HepG2 (cell line): ENCODE measurements around the gene KRTCAP3. TPM values are rescaled to one million over a fixed set of nuclear protein-coding genes. Genes with fewer than 3 reads are reported as not detected.

ENCODE experiments used
- ATAC-seq: fragments of 200-7000 bp; cut with Tn5 transposase; 3 replicates; pipeline ENCODE4 v1.9.1; 2020; ENCODE audit warnings: mild to moderate bottlenecking, moderate library complexity
- BruUV-seq: library from RNA; stranded (reverse); fragments of 400-500 nt; replicated peaks from 2 replicates; lab custom pipeline; 2021; lab: Mats Ljungman, UMichigan
- CTCF ChIA-PET: fragments of 300-600 bp; formaldehyde crosslinking; extraction: SDS; loops from one replicate; lab custom pipeline; 2021; ENCODE audit warnings: low total read pairs, inconsistent platforms, low intra/inter-chr PET ratio; lab: Yijun Ruan, JAX
- POLR2A ChIA-PET: fragments of 350-600 bp; sonication (Branson Sonifier 250); formaldehyde crosslinking; loops from one replicate; lab custom pipeline; 2020; ENCODE audit warnings: antibody characterized with exemption, inconsistent platforms; lab: Yijun Ruan, JAX
- DNase-seq: peaks from one replicate; pipeline ENCODE4 v3.0.0-alpha.2; 2015; ENCODE audit warnings: low spot score
- FAIRE-seq: peaks from 3 replicates; lab custom pipeline; 2011; peaks lifted over from hg19 to GRCh38; lab: Jason Lieb, UNC
- H2AFZ ChIP-seq: one replicate; pipeline ENCODE4 v1.6.1; 2011; ENCODE audit warnings: low read length, inconsistent platforms
- H3K27ac ChIP-seq: fragments of 300-600 bp; 3 replicates; pipeline ENCODE4 v1.8.0; 2011; ENCODE audit warnings: mixed run types, mild to moderate bottlenecking, mixed read lengths, low read length, inconsistent platforms; ENCODE audit not compliant: insufficient read depth; ENCODE audit errors: extremely low read length
- H3K27me3 ChIP-seq, 2 experiments: fragments of 200-600 bp in 1 of 2; 2 replicates in 1 of 2; 3 replicates in 1 of 2; pipeline versions ENCODE4 v1.6.0 to v1.8.0; 2011; ENCODE audit warnings: low read length in 2 of 2, mild to moderate bottlenecking in 2 of 2, moderate library complexity in 2 of 2, inconsistent platforms in 1 of 2; ENCODE audit not compliant: insufficient read depth in 2 of 2, control insufficient read depth in 1 of 2
- H3K36me3 ChIP-seq, 2 experiments: fragments of 200-600 bp in 1 of 2; replicated peaks in 1 of 2; 2 replicates in 1 of 2; 3 replicates in 1 of 2; pipeline versions ENCODE4 v1.5.1 to v1.8.0; 2011; ENCODE audit warnings: low read length in 2 of 2, inconsistent platforms in 1 of 2; ENCODE audit not compliant: insufficient read depth in 2 of 2, control insufficient read depth in 1 of 2
- H3K4me1 ChIP-seq: 2 replicates; pipeline ENCODE4 v1.5.1; 2012; ENCODE audit warnings: low read length, inconsistent platforms; ENCODE audit not compliant: insufficient read depth
- H3K4me2 ChIP-seq: 2 replicates; pipeline ENCODE4 v1.6.0; 2011; ENCODE audit warnings: low read depth, low read length, inconsistent platforms
- H3K4me3 ChIP-seq, 3 experiments: fragments of 200-600 bp in 1 of 3; sonication (generic), shearing (Covaris generic) in 1 of 3; replicated peaks in 1 of 3; 2 replicates each; pipeline ENCODE4 v1.5.1; 2011 to 2016; ENCODE audit warnings: low read length in 3 of 3, inconsistent platforms in 2 of 3, low read depth in 2 of 3, mild to moderate bottlenecking in 2 of 3, control low read depth in 1 of 3, mixed read lengths in 1 of 3; ENCODE audit not compliant: insufficient read depth in 1 of 3
- H3K79me2 ChIP-seq: one replicate; pipeline ENCODE4 v1.6.1; 2011; ENCODE audit warnings: low read length, inconsistent platforms; ENCODE audit not compliant: insufficient read depth
- H3K9ac ChIP-seq: 2 replicates; pipeline ENCODE4 v1.6.0; 2011; ENCODE audit warnings: mild to moderate bottlenecking, low read depth, low read length, inconsistent platforms; ENCODE audit not compliant: insufficient read depth
- H3K9me3 ChIP-seq: 2 replicates; pipeline ENCODE4 v1.5.1; 2012; ENCODE audit warnings: mild to moderate bottlenecking, low read length
- H4K20me1 ChIP-seq: 2 replicates; pipeline ENCODE4 v1.6.0; 2011; ENCODE audit warnings: inconsistent platforms, mild to moderate bottlenecking, low read length, moderate library complexity; ENCODE audit not compliant: insufficient read depth
- HNRNPL ChIP-seq: fragments of 200-400 bp; formaldehyde crosslinking; IDR thresholded peaks from 2 replicates; pipeline ENCODE4 v1.6.1; 2017; ENCODE audit warnings: mild to moderate bottlenecking, low read depth, low read length
- KAT7 ChIP-seq: IDR thresholded peaks from 2 replicates; pipeline ENCODE4 v1.6.1; 2018; ENCODE audit warnings: borderline replicate concordance, missing compliant biosample characterization
- SALL1 ChIP-seq: sonication (generic); formaldehyde crosslinking; IDR thresholded peaks from 2 replicates; pipeline ENCODE4 v1.8.0; 2022; ENCODE audit warnings: mild to moderate bottlenecking, missing genetic modification reagents
- ZBTB2 ChIP-seq: sonication (generic); formaldehyde crosslinking; IDR thresholded peaks from 2 replicates; pipeline ENCODE4 v1.8.0; 2022; ENCODE audit warnings: low read depth, missing genetic modification reagents
- ZNF557 ChIP-seq: sonication (generic); formaldehyde crosslinking; IDR thresholded peaks from 2 replicates; pipeline ENCODE4 v1.4.0; 2020; ENCODE audit warnings: missing genetic modification reagents
- WGBS: methylation state at CpG from one replicate; pipeline ENCODE4 v1.1.6; 2017; ENCODE audit warnings: low lambda C conversion rate; 5-methylcytosine and 5-hydroxymethylcytosine counted together
- in situ Hi-C: cut with HindIII; loops from 2 replicates; pipeline ENCODE4 v1.10.0; 2017; ENCODE audit warnings: low pct_unique_long_range_greater_than_20kb; ENCODE audit not compliant: extremely low pct_ligation_motif_present
- intact Hi-C: fragments of 100-400 bp; cut with micrococcal nuclease; formaldehyde crosslinking; loops from one replicate; pipeline ENCODE4 v1.10.0; 2022; ENCODE audit not compliant: unreplicated experiment
- polyA plus RNA-seq, 8 experiments: library from polyadenylated mRNA; depleted of rRNA in 3 of 8; stranded (reverse) in 7 of 8; unstranded in 1 of 8; fragments of >200 nt; fragmentation: Illumina TruSeq in 4 of 8; extraction: Trizol in 4 of 8; gene quantifications; 2 replicates each; pipeline versions ENCODE4 v1.2.1 to v1.2.3, GENCODE V29; 2011 to 2016; ENCODE audit warnings: low read depth in 4 of 8, missing spikeins in 1 of 8, mixed read lengths in 1 of 8; ENCODE audit not compliant: insufficient read depth in 1 of 8
- total RNA-seq, 5 experiments: library from RNA; depleted of rRNA; stranded (reverse); fragments of >200 nt; fragmentation: Illumina TruSeq; extraction: Trizol; gene quantifications; 2 replicates each; pipeline ENCODE4 v1.2.3, GENCODE V29; 2016; ENCODE audit warnings: low read depth in 1 of 5
- TF ChIP-seq, protein P1 (sequence below): sonication (generic); formaldehyde crosslinking; IDR thresholded peaks from 2 replicates; pipeline ENCODE4 v1.5.1; 2020; ENCODE audit warnings: missing genetic modification reagents, mild to moderate bottlenecking, borderline replicate concordance

The KRTCAP3 gene
- total and polyA plus RNA-seq, 2 of the 13 experiments (the other 11 are each of a cell fraction or from before 2014, with no cell fraction given): 2.1 to 4.5 TPM

DNA sequence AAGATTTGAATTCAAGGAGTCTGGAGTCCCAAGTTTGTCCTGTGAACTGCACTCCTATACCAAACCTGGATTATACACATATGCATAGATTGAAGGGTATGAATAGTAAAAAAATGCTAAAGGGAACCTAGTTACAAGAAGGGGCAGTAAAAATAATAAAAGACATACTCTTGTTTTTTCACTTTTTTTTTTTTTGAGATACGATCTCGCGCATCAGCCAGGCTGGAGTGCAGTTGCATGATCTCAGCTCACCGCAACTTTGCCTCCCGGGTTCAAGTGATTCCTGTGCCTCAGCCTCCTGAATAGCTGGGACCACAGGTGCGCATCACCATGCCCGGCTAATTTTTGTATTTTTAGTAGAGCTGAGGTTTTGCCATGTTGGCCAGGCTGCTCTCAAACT, 22.3 kb downstream of the KRTCAP3 start (continued):
- no peak for TF ChIP-seq ZBTB2 (CRISPR knock-in tag)
- TF ChIP-seq KAT7 (CRISPR knock-in tag): no peak
- no peak for TF ChIP-seq ZNF557 (CRISPR knock-in tag)

GRCh38 chr2:27471961-27472360, 29.8 kb downstream of the KRTCAP3 start:
- H3K9ac ChIP-seq: no peak overlapping the region
- peaks cover 7% of the 10 kb centered on the region; the same call in 1 of the 2 replicates for H3K4me1 ChIP-seq
- no peak overlapping the region for H3K27ac ChIP-seq
- in situ Hi-C loops: no loop called here
- no peaks in the 10 kb centered on the region for H3K9me3 ChIP-seq
- TF ChIP-seq SALL1 (CRISPR knock-in tag): no peak
- no peak for TF ChIP-seq HNRNPL
- TF ChIP-seq, protein P1, sequence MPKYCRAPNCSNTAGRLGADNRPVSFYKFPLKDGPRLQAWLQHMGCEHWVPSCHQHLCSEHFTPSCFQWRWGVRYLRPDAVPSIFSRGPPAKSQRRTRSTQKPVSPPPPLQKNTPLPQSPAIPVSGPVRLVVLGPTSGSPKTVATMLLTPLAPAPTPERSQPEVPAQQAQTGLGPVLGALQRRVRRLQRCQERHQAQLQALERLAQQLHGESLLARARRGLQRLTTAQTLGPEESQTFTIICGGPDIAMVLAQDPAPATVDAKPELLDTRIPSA (CRISPR knock-in tag): no peak
- ATAC-seq: no peak
- H3K79me2 ChIP-seq: no peaks in the 10 kb centered on the region
- 100% methylated on average over 5 of the region's 5 CpGs for WGBS
- H2AFZ ChIP-seq: no peak overlapping the region
- intact Hi-C loops: no loop called here
- no TSS peak for BruUV-seq
- H3K4me2 ChIP-seq: no peak overlapping the region
- no peak for DNase-seq
- H3K27me3 ChIP-seq: no peaks in the 10 kb centered on the region
- no peak for FAIRE-seq
- no peaks in the 10 kb centered on the region; the same call in 1 of the 2 replicates for H4K20me1 ChIP-seq
- CTCF ChIA-PET: no interaction called here
- no peak overlapping the region for H3K4me3 ChIP-seq
- POLR2A ChIA-PET: no interaction called here
- peaks cover 12 to 29% of the 10 kb centered on the region in 2 experiments; a peak in 4 of 5 replicates for H3K36me3 ChIP-seq
